ENCODE results near the gene CALU.

Gene CALU

GRCh38 chr7:128725531-128725930 lies 13.6 kb upstream of the CALU start:
- H3K27ac ChIP-seq, result no peak overlapping the region
- TF ChIP-seq, protein P1, sequence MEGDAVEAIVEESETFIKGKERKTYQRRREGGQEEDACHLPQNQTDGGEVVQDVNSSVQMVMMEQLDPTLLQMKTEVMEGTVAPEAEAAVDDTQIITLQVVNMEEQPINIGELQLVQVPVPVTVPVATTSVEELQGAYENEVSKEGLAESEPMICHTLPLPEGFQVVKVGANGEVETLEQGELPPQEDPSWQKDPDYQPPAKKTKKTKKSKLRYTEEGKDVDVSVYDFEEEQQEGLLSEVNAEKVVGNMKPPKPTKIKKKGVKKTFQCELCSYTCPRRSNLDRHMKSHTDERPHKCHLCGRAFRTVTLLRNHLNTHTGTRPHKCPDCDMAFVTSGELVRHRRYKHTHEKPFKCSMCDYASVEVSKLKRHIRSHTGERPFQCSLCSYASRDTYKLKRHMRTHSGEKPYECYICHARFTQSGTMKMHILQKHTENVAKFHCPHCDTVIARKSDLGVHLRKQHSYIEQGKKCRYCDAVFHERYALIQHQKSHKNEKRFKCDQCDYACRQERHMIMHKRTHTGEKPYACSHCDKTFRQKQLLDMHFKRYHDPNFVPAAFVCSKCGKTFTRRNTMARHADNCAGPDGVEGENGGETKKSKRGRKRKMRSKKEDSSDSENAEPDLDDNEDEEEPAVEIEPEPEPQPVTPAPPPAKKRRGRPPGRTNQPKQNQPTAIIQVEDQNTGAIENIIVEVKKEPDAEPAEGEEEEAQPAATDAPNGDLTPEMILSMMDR (conservative IDR thresholded peaks at IDR 0.05), result no peak
- no peak for TF ChIP-seq ZFX (IDR thresholded peaks at IDR 0.05)

DNA sequence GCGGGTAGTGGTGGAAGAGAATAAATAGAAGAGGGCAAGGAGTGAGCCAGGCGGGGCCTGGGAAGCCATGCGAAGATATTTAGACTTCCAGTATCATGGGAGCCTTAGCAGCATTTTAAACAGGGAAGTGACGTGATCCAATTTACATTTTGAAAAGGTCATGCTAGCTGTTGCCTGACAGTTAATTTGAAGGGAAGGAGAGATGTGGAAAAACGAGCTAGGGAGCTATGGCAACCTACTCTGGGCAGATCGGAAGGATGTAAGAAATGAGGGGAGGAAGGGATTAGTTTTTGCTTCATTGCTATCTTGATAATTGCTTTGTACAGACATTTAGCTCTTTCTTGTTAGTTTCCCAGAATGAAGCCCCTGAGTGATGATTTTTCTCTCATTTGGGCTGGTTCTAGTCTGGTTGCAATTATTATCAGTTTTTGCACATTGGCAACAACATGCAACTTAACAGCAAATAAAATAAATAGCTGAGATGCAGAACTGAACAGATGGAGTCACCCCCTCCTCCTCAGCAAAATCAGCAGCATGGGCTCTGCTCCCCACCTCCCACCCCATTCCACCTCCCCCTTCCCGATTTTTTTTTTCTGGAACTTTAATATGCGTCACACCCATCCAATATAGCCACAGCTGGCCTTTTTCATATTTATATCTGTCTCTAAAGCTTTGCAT lies 13.0 kb upstream of the CALU start:
- TF ChIP-seq, protein P1 (conservative IDR thresholded peaks at IDR 0.05), result no peak
- TF ChIP-seq ZFX (IDR thresholded peaks at IDR 0.05), result no peak
- no peak overlapping the region for H3K27ac ChIP-seq

DNA sequence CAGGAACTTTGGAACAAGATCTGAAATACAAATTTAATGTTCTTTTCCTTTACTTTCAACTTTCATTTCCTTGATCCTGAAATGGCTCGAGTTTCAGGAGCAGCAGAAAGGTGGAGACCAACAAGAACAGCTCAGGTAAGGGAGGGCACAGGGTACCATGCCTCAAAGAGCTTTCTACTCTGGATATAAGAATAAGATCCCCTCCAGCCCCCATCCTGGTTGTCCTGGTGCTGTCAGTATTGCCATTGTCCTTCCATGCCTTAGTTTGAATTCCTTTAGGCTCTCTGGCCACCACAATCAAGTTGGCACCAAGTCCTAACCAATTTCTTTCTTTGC lies 12.5 kb upstream of the CALU start:
- H3K27ac ChIP-seq, result no peak overlapping the region
- TF ChIP-seq, protein P1 (conservative IDR thresholded peaks at IDR 0.05), result no peak
- TF ChIP-seq ZFX (IDR thresholded peaks at IDR 0.05), result no peak

- no peak for TF ChIP-seq ZFX (IDR thresholded peaks at IDR 0.05)
- TF ChIP-seq, protein P1 (conservative IDR thresholded peaks at IDR 0.05), result no peak
- no peak overlapping the region for H3K27ac ChIP-seq
Measured at GRCh38 chr7:128727239-128727638, 11.9 kb upstream of the CALU start.

- H3K27ac ChIP-seq, result no peak overlapping the region
- TF ChIP-seq, protein P1 (conservative IDR thresholded peaks at IDR 0.05), result no peak
- TF ChIP-seq ZFX (IDR thresholded peaks at IDR 0.05), result no peak
Measured at GRCh38 chr7:128728598-128728997, 10.6 kb upstream of the CALU start.

GRCh38 chr7:128729494-128729893 lies 9.7 kb upstream of the CALU start:
- no peak overlapping the region for H3K27ac ChIP-seq
- no peak for TF ChIP-seq ZFX (IDR thresholded peaks at IDR 0.05)
- TF ChIP-seq, protein P1 (conservative IDR thresholded peaks at IDR 0.05), result no peak

GRCh38 chr7:128731184-128731583 lies 8.0 kb upstream of the CALU start:
- no peak overlapping the region for H3K27ac ChIP-seq

More at GRCh38 chr7:128731184-128731583, 8.0 kb upstream of the CALU start:
- TF ChIP-seq ZFX (IDR thresholded peaks at IDR 0.05), result no peak
- TF ChIP-seq, protein P1 (conservative IDR thresholded peaks at IDR 0.05), result no peak
